ENCODE data around the gene OSBPL2.

DNA sequence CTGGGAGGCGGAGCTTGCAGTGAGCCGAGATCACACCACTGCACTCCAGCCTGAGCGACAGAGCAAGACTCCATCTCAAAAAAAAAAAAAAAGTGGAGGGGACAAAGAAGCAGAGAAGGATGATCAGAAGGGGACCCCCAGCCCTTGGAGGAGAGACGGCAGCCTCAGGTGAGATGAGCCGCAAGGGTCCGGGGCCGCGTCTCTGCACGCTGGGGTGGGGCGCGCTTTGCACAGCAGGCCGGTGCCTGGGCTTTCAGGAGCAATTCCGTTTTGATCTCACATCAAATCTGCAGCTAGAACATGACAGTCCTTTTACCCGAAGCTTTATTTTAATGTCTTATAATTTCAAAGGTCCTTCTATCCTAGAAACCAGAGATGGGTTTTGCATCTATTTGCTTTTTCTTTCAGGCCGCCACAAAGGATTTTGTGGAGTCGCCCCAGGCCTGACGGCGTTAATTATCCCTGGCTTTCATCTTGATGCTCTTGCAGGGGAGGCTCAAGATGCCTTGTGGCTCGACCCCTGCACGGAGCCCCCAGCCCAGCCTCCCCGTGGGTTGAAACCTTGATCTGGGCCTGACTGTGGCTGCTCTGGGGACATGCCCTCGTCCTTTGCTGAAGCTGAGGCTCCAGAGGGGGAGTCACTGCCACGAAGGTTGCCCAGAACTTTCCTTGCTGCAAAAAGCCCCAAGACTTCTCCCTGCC, 35.5 kb upstream of the OSBPL2 start:
- no peak for TF ChIP-seq EZH2 (IDR thresholded peaks at IDR 0.05; ENCODE audit: borderline replicate concordance, insufficient read depth, low read depth, low read length, poor library complexity, severe bottlenecking)
- TF ChIP-seq, protein P1, sequence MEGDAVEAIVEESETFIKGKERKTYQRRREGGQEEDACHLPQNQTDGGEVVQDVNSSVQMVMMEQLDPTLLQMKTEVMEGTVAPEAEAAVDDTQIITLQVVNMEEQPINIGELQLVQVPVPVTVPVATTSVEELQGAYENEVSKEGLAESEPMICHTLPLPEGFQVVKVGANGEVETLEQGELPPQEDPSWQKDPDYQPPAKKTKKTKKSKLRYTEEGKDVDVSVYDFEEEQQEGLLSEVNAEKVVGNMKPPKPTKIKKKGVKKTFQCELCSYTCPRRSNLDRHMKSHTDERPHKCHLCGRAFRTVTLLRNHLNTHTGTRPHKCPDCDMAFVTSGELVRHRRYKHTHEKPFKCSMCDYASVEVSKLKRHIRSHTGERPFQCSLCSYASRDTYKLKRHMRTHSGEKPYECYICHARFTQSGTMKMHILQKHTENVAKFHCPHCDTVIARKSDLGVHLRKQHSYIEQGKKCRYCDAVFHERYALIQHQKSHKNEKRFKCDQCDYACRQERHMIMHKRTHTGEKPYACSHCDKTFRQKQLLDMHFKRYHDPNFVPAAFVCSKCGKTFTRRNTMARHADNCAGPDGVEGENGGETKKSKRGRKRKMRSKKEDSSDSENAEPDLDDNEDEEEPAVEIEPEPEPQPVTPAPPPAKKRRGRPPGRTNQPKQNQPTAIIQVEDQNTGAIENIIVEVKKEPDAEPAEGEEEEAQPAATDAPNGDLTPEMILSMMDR (IDR thresholded peaks at IDR 0.05), result no peak
